Glomerular endothelial cell (primary cell): ENCODE data around the gene DSG1. TPM values are rescaled to one million over a fixed set of nuclear protein-coding genes. Genes with fewer than 3 reads are reported as not detected.

Experiments used
- total RNA-seq: library from RNA; depleted of rRNA; stranded (reverse); fragments of >200 nt; gene quantifications from 2 replicates; pipeline ENCODE4 v1.2.3, GENCODE V29; 2015

DSG1 gene
- total RNA-seq, 1 donor from 2014 or later, result not detected

Other genes starting within 250 kb of the DSG1 start
- 0.64 and 1.8 TPM in 2 replicates for gene DSC2, start 215.7 kb upstream of the DSG1 start, total RNA-seq
- not detected in 2 replicates for gene DSC1, start 155.3 kb upstream of the DSG1 start, total RNA-seq
- not detected in 2 replicates for gene DSG4, start 58.6 kb downstream of the DSG1 start, total RNA-seq
- gene DSG3, start 129.6 kb downstream of the DSG1 start, total RNA-seq, result not detected in 2 replicates
- 15.5 TPM in 2 replicates for gene DSG2, start 180.0 kb downstream of the DSG1 start, total RNA-seq